ENCODE measurements around the gene GLB1L3.

- TF ChIP-seq CTCF (IDR thresholded peaks at IDR 0.05; ENCODE audit: poor library complexity): no peak
- no peak for TF ChIP-seq EZH2phosphoT487 (IDR thresholded peaks at IDR 0.05; ENCODE audit: low read depth, severe bottlenecking, unreplicated experiment)
- peak; percentile 80 for TF ChIP-seq EZH2 (IDR thresholded peaks at IDR 0.05; ENCODE audit: borderline replicate concordance)
These were observed 1.2 kb downstream of the GLB1L3 start for GRCh38 chr11:134277183-134278001.

Data from hepatocyte (in vitro differentiated cells).